H54 (cell line): Measurements from ENCODE around the gene CCDC89.

Experiments
- DNase-seq: peaks from one replicate; pipeline ENCODE4 v3.0.0; 2011; ENCODE audit warnings: low spot score, mixed read lengths; ENCODE audit not compliant: insufficient read length
- FAIRE-seq: peaks from 3 replicates; lab custom pipeline; 2011; peaks lifted over from hg19 to GRCh38; lab: Jason Lieb, UNC
- POLR2A ChIP-seq: IDR thresholded peaks from 2 replicates; pipeline ENCODE4 v1.6.1; 2011; ENCODE audit warnings: low read depth, mild to moderate bottlenecking, low read length

The CCDC89 gene

DNA sequence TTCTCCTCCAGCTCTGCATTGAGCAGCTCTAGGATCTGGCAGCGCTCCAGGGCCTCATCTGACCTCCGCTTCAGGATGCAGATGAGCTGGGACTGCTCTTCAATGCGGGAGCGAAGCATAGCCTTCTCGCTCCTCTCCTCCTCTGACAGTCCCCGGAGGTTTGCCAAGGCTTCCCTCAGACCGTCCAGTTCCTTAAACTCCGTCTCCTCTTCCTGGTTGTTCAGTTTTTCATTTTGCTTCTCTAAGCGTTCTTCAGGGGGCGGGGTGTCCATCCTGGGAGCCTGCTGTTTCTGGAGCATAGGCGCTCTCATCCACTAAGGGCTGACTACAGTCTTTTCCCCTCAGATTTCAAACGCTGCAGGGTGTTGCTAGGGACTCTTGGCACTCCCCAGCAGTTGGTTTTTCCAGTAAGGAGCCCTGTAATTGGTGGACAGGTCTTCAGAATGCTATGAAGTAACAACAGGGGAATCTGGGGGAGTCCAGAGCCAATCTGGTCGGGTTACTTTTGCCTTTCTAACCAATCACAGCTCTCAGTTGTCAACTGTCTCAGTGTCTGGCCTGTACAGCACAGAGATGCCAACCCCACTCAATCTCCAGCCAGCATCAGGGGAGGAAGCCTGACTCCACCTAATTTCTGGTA lies at the start of gene CCDC89:
Gene CCDC89, minus strand, starts transcription at position 376 of the 640 bp plus-strand sequence. Its CDS starts 65 bp downstream, at position 311.
- TF ChIP-seq POLR2A = no peak
- peak; percentile 94 for DNase-seq
- peak; percentile 99 for FAIRE-seq

DNA sequence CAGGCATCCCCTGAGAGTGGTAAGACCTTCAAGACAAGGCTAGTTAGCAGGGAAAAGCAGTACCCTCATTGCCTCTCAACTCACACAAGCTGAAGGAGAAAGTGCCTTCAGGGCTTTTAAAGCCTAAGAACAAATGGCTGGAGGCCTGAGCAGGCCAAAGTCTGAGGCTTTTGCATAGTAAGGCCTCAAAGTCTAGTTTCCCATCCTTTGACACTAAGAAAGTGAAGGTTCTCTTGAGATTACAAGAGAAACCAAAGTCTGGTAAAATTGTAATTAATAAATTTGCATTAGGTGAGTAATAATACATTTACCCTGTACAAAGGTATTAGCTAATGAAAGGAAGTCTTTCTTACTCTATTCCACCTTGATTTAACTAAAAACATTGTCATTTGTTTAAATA lies 47.0 kb upstream of the CCDC89 start:
- FAIRE-seq (no peak), DNase-seq (no peak)
- TF ChIP-seq POLR2A = no peak

DNA sequence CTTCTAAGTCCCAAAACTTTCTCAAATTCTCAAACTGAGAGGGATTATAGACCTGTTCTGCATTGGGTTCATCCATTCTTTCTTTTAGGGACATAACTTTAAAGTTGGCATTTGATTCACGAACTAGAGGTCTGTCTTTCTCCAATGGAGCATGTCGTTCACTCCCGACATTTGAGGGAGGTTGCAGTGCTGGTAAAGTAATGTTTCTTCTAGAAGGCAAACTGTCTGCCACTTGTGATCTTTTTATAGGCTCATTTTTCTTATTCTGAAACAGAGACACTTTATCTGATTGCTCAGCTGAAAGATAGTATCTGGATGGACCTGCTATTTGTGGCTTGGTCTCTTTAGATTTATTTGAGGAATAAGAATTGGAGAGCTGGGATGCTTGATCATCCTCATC lies 40.4 kb upstream of the CCDC89 start:
- FAIRE-seq (no peak), DNase-seq (no peak)
- TF ChIP-seq POLR2A = no peak

DNA sequence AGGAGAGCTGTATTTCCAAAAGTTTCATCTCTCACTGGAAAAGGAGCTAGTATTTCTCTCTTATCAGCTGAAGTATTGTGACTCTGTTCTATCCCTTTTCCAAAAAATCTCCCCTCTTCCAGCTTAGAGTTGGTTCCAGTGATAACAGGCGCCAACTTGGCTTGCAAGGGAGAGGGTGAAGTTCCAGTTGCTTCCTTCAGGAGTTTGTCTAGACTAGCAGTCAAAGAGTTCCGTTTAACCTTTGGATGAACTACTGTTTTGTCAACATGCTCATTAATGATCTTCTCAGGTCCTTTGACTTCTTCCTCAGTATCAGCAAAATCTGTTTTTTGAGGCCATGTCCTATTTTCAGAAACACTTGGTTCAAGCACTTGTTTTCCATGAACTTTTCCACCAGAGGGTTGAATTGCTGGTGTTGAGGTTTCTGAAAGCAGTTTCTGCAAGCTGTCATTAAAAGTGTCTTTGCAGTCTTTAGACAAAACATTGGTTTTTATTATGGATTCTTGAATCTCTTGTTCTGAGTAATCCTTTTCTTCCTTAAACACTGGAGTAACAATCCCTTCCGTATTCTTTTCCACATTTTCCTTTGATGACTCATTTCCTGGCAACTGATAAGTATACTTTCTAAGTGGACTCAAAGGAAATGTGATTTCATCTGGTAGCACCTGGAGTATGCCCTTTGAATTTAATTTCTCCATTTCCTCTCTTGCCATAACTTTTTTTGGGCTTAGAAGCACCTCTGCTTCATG lies 39.7 kb upstream of the CCDC89 start:
- no peak for TF ChIP-seq POLR2A
- FAIRE-seq (peak; percentile 96), DNase-seq (peak; percentile 57)

DNA sequence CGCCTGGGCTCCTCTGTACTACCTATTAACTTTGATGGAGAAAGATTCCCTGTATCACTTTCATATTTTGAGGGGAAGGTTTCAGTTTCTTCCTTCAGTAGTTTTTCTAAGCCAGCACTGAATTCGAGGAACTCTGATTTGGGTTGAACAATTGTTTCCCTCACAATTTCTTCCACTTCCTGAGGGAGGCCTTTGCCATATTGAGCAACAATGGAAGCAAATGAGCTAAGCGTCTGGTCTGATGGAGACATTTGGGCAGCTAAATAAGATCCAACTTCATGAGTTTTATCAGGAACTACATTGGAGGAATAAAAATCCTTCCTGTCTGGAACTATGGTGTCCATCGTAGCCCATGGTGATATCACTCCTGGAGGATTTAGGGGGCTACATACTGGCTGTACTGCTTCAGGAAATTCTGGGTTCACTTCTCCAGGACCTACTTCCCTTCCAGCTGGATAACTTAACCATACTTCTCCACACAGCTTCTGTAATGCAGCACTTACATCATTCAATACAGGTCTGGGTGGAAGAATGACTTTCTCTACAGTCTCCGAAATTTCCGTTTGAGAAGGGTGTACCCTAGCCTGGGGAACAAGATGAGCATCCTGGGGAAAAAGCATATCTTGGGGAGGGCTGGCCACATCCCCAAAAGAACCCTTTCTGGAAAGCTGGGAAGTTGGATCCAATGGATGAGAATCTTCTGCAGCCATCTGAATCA lies 38.9 kb upstream of the CCDC89 start:
- FAIRE-seq (no peak), DNase-seq (no peak)
- no peak for TF ChIP-seq POLR2A

DNA sequence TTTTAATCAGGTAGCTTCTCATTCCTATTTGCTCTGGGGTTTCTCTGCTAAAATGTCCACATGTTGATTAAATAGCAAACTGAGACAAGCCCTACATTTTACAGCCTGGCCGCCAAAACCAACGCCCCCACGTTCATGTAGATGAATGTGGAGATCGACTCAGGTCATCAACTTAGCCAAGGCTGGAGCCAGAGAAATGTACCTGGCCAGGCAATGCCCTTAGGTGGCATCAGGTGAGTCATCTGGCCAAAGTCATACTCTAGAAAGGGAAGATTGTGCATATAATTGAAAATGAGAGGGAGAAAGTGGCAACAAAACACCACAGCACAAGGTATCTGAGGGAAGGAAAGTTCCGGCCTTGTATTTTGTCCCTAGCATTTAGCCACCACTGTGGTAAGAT lies 37.1 kb upstream of the CCDC89 start:
- FAIRE-seq (no peak), DNase-seq (no peak)
- no peak for TF ChIP-seq POLR2A

DNA sequence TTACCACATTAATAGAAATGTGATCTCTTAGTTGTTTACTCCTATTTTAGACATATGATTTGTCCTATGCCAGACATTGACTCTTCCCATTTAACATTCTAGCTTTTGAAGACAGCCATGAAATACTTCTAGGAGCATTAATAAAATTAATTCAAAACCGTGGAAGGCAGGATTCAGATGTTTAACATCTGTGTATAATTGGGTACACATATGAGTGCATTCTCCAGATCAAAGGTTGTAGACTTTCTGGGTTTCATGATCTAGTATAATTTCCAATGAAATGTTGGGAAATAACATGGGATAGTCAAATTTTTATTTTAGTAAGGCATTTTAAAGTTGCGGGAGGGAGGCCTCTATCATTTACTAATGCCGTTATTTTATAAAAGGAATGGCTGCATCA lies 35.2 kb upstream of the CCDC89 start:
- TF ChIP-seq POLR2A = no peak
- FAIRE-seq = no peak

DNA sequence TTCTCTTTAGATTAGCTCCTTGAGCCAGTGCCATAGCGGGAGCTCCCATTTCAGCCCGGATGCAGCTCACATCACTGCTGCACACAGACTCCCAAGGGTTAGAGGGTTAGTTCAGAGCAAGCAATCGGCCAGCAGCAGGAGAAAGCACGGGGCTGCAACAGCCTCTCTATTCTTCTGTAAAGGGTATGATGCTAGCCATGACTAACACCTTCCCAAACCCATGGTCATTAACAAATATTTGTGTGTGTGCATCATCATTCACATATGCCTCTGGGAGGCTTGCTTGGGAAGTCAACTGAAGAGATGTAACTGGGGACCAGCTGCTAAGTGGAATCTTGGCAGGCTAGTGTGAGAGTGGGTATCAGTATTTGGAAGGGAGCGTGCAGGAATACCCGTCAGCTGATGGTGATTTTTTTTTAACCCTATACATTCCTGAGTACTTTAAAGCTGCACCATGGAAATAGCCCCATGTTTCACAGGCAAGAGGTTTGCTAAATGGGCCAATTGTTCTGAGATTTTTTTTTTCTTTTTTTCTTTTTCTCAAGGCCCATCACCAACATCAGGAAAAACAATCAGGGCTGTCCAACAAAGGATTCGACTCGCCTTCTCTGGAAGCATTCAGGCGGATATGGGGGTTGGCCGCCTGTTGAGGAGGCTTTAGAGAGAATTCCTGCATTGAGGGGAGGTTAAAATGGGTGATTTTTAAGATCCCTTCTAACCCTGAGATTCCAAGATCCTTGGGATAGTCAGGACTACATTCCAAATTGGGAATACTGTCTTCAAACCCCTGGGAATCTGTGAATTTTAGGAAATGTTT lies 33.2 kb upstream of the CCDC89 start:
- DNase-seq (peak; percentile 85), FAIRE-seq (peak; percentile 100)
- TF ChIP-seq POLR2A = peak; percentile 60; the same call in 1 of the 2 replicates

More for the DNA sequence above, 35.2 kb upstream of the CCDC89 start:
- no peak for DNase-seq

DNA sequence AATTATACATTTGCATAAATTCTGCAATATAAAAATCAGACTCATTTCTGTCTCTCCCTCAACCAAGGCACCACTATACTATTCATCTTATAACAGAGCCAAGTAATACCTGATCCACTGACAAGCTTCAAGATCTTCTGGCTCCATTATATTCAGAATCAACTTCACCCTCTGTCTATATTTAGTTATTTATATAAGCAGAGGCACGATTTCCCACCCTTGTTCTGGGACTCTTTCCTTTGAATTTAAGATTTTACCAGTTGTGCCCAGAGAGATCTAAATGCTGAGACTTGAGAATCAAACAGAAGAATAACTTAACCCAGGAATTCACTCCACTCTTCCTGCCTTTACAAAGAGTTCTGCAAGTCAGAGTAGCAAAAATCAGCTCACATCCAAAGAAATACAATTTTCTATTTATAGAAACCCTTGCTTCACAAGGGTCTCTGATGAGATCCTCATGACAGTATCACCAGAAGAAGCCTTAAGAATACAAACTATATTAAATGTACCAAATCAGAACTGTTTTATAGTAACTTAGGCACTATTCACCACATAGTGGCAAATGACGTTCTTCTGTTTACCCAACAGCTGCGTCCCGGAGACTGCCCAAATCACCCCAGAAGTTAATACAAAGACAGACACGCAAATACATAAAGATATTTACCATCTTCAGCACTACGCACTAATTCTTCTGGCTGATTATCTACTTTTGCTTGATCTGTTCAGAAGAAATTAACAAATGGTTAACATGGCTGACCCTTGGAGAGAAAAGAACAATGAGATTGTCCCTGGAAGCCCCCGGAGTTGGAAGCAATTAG lies 32.3 kb upstream of the CCDC89 start:
- no peak for DNase-seq
- FAIRE-seq = peak; percentile 72
- no peak for TF ChIP-seq POLR2A

DNA sequence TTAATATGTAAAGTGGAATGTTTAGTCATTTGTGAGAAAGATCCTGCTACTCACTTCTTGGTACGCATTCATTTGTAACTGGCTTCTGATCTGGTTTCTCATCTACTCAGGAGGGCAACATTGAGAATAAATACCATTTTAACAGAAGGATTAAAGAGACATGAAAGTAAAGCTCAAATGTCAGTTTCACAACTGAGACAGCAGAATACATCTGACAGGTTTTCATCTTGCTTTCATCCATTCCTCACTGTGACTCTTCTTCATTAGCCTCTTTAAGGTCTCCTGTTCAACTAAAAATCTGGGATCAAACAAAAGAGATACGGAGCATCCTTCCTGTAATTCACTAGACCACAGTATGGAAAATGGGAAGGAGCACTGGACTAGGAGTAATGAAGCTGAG lies 31.4 kb upstream of the CCDC89 start:
- TF ChIP-seq POLR2A = no peak
- FAIRE-seq = peak; percentile 73
- DNase-seq = no peak

DNA sequence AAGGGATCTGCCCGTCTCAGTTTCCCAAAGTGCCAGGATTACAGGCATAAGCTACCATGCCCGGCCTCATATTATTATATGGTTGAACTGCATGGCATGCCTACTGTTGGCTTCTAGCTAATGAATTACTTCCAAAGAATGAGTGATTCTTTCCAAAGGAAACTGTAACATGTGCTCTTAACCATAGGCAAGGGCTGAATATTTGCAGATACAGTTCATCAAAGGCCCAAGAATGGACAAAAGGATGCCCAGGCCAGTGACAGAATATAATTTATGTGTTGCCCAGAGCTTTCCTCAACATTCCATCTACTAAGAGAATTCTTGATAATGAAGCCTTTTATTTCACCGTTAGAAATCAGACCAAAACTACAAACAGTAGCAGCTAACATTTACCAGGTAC lies 27.0 kb upstream of the CCDC89 start:
- FAIRE-seq (peak; percentile 55), DNase-seq (no peak)
- no peak for TF ChIP-seq POLR2A

DNA sequence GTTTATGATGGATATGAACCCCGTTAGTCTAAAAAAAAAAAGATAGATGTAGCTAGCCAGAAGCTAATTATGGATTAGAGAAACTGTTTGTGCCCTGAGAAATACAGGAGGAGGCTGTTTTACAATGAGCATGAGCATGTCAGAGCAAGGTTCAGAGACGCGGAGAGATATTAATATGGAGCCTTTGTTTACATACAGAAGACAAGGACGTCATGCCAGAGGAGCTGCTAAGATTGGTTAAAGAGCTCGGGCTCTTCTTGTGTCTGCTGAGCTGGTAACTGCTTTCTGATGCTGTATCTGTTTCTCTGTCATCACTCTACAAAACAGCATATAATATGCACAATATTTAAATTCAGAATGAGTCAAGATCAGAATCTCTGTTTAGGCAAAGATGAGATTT lies 24.9 kb upstream of the CCDC89 start:
- FAIRE-seq (no peak), DNase-seq (no peak)
- no peak for TF ChIP-seq POLR2A
